IMR-90 (cell line): ENCODE data around the gene CCM2. TPM values are rescaled to one million over a fixed set of nuclear protein-coding genes. Genes with fewer than 3 reads are reported as not detected.

Experiments used
- ATAC-seq: fragments of 200-7000 bp; cut with Tn5 transposase; 2 replicates; pipeline ENCODE4 v1.9.1; 2020; ENCODE audit warnings: low read depth, mild to moderate bottlenecking, moderate library complexity
- BruUV-seq: library from RNA; stranded (reverse); fragments of 400-500 nt; replicated peaks from 2 replicates; lab custom pipeline; 2021; lab: Mats Ljungman, UMichigan
- CTCF ChIA-PET: fragments of 300-600 bp; formaldehyde crosslinking; extraction: SDS; loops from one replicate; lab custom pipeline; 2021; ENCODE audit warnings: antibody characterized with exemption; lab: Yijun Ruan, JAX
- POLR2A ChIA-PET: fragments of 300-600 bp; sonication (Branson Sonifier 250); formaldehyde crosslinking; loops from one replicate; lab custom pipeline; 2022; ENCODE audit warnings: antibody characterized with exemption; ENCODE audit not compliant: unreplicated experiment; lab: Charles Lee
- DNase-seq: peaks from one replicate; pipeline ENCODE4 v3.0.0; 2013
- H2AFZ ChIP-seq: replicated peaks from 2 replicates; pipeline ENCODE3; 2013; ENCODE audit warnings: low read length, mild to moderate bottlenecking; ENCODE audit not compliant: poor library complexity
- H2AK5ac ChIP-seq: 2 replicates; pipeline ENCODE4 v1.6.1; 2013; ENCODE audit warnings: low read depth, low read length, inconsistent platforms
- H2AK9ac ChIP-seq: replicated peaks from 2 replicates; pipeline ENCODE3; 2013; ENCODE audit warnings: mild to moderate bottlenecking, low read depth, low read length, moderate library complexity; ENCODE audit not compliant: poor library complexity
- H2BK120ac ChIP-seq: 2 replicates; pipeline ENCODE4 v1.6.1; 2013; ENCODE audit warnings: low read depth, low read length, inconsistent platforms
- H2BK15ac ChIP-seq: 3 replicates; pipeline ENCODE4 v1.6.1; 2013; ENCODE audit warnings: low read depth, low read length, inconsistent platforms
- H2BK20ac ChIP-seq: 2 replicates; pipeline ENCODE4 v1.6.1; 2013; ENCODE audit warnings: low read depth, mild to moderate bottlenecking, inconsistent platforms, low read length, moderate library complexity
- H2BK5ac ChIP-seq: 2 replicates; pipeline ENCODE4 v1.6.1; 2013; ENCODE audit warnings: mild to moderate bottlenecking, low read depth, low read length, inconsistent platforms; ENCODE audit not compliant: poor library complexity, severe bottlenecking
- H3K14ac ChIP-seq: replicated peaks from 2 replicates; pipeline ENCODE4 v1.6.1; 2013; ENCODE audit warnings: low read depth, low read length, inconsistent platforms
- H3K18ac ChIP-seq: 2 replicates; pipeline ENCODE4 v1.6.1; 2013; ENCODE audit warnings: low read depth, low read length, control low read depth
- H3K23ac ChIP-seq: 2 replicates; pipeline ENCODE4 v1.6.1; 2013; ENCODE audit warnings: low read depth, low read length, inconsistent platforms
- H3K27ac ChIP-seq: 2 replicates; pipeline ENCODE4 v1.5.1; 2013; ENCODE audit warnings: mild to moderate bottlenecking, control low read depth, low read length; ENCODE audit not compliant: insufficient read depth
- H3K27me3 ChIP-seq: 2 replicates; pipeline ENCODE4 v1.6.1; 2013; ENCODE audit warnings: low read length; ENCODE audit not compliant: control insufficient read depth, insufficient read depth
- H3K36me3 ChIP-seq: 2 replicates; pipeline ENCODE4 v1.6.1; 2013; ENCODE audit warnings: low read length, mixed read lengths; ENCODE audit not compliant: control insufficient read depth, insufficient read depth
- H3K4ac ChIP-seq: 2 replicates; pipeline ENCODE4 v1.6.1; 2013; ENCODE audit warnings: low read depth, low read length, inconsistent platforms
- H3K4me1 ChIP-seq: 2 replicates; pipeline ENCODE4 v1.6.1; 2013; ENCODE audit warnings: low read length, mixed read lengths; ENCODE audit not compliant: control insufficient read depth, insufficient read depth
- H3K4me2 ChIP-seq: 2 replicates; pipeline ENCODE4 v1.6.1; 2013; ENCODE audit warnings: low read depth, mild to moderate bottlenecking, control low read depth, low read length, moderate library complexity
- H3K4me3 ChIP-seq: 2 replicates; pipeline ENCODE4 v1.5.1; 2013; ENCODE audit warnings: low read depth, mild to moderate bottlenecking, control low read depth, low read length, moderate library complexity; ENCODE audit not compliant: insufficient read depth
- H3K56ac ChIP-seq: 2 replicates; pipeline ENCODE4 v1.6.1; 2013; ENCODE audit warnings: low read length, inconsistent platforms; ENCODE audit not compliant: insufficient read depth; ENCODE audit errors: extremely low read depth
- H3K79me1 ChIP-seq, 2 experiments: 2 replicates each; pipeline ENCODE4 v1.6.1; 2013; ENCODE audit warnings: low read length in 2 of 2, inconsistent platforms in 1 of 2, low read depth in 1 of 2
- H3K9ac ChIP-seq: 2 replicates; pipeline ENCODE4 v1.6.1; 2013; ENCODE audit warnings: low read depth, low read length, control low read depth
- H3K9me1 ChIP-seq: 2 replicates; pipeline ENCODE4 v1.6.1; 2013; ENCODE audit warnings: low read length, inconsistent platforms; ENCODE audit not compliant: insufficient read depth
- H3K9me3 ChIP-seq: 2 replicates; pipeline ENCODE4 v1.6.1; 2013; ENCODE audit warnings: low read length; ENCODE audit not compliant: control insufficient read depth, insufficient read depth
- H4K20me1 ChIP-seq: 2 replicates; pipeline ENCODE4 v1.6.1; 2013; ENCODE audit warnings: low read length, inconsistent platforms; ENCODE audit not compliant: insufficient read depth
- H4K5ac ChIP-seq: 2 replicates; pipeline ENCODE4 v1.6.1; 2013; ENCODE audit warnings: mild to moderate bottlenecking, low read depth, low read length, control low read depth
- H4K8ac ChIP-seq, 2 experiments: 2 replicates each; pipeline ENCODE4 v1.6.1; 2013; ENCODE audit warnings: low read depth in 2 of 2, low read length in 2 of 2, control low read depth in 1 of 2, inconsistent platforms in 1 of 2
- H4K91ac ChIP-seq: 2 replicates; pipeline ENCODE4 v1.6.1; 2013; ENCODE audit warnings: low read depth, low read length, inconsistent platforms; ENCODE audit not compliant: insufficient read depth
- CEBPB ChIP-seq: IDR thresholded peaks from 2 replicates; pipeline ENCODE4 v1.6.1; 2012; ENCODE audit warnings: low read depth, low read length, improper control_type of control experiment
- CHD1 ChIP-seq: IDR thresholded peaks from 2 replicates; pipeline ENCODE4 v1.6.1; 2012; ENCODE audit warnings: low read depth, low read length, improper control_type of control experiment
- CTCF ChIP-seq: conservative IDR thresholded peaks from 2 replicates; pipeline ENCODE4 v1.5.1; 2012; ENCODE audit warnings: mild to moderate bottlenecking, low read depth, low read length, improper control_type of control experiment
- ELK1 ChIP-seq: fragments of 150-350 bp; IDR thresholded peaks from 2 replicates; pipeline ENCODE4 v1.6.1; 2016; ENCODE audit warnings: low read depth, mild to moderate bottlenecking, low read length, moderate library complexity, borderline replicate concordance
- FOS ChIP-seq: fragments of 150-350 bp; IDR thresholded peaks from 2 replicates; pipeline ENCODE4 v1.6.1; 2016; ENCODE audit warnings: low read depth, low read length
- MAZ ChIP-seq: IDR thresholded peaks from 2 replicates; pipeline ENCODE4 v1.6.1; 2012; ENCODE audit warnings: low read depth, mild to moderate bottlenecking, low read length, improper control_type of control experiment, moderate library complexity, borderline replicate concordance
- MXI1 ChIP-seq: IDR thresholded peaks from 2 replicates; pipeline ENCODE4 v1.6.1; 2012; ENCODE audit warnings: low read depth, mild to moderate bottlenecking, low read length, moderate library complexity, borderline replicate concordance
- NFE2L2 ChIP-seq: fragments of 150-350 bp; IDR thresholded peaks from 2 replicates; pipeline ENCODE4 v1.6.1; 2016; ENCODE audit warnings: low read depth, mild to moderate bottlenecking, low read length
- POLR2A ChIP-seq: IDR thresholded peaks from 2 replicates; pipeline ENCODE4 v1.6.1; 2012; ENCODE audit warnings: mild to moderate bottlenecking, low read depth, low read length
- RAD21 ChIP-seq: IDR thresholded peaks from 2 replicates; pipeline ENCODE4 v1.6.1; 2012; ENCODE audit warnings: low read length, improper control_type of control experiment
- RCOR1 ChIP-seq: IDR thresholded peaks from 2 replicates; pipeline ENCODE4 v1.6.1; 2012; ENCODE audit warnings: mild to moderate bottlenecking, low read length, improper control_type of control experiment; ENCODE audit not compliant: insufficient replicate concordance
- RFX5 ChIP-seq: IDR thresholded peaks from 2 replicates; pipeline ENCODE4 v1.8.0; 2012; ENCODE audit warnings: low read depth, mild to moderate bottlenecking, low read length, moderate library complexity
- SMC3 ChIP-seq: fragments of 150-350 bp; IDR thresholded peaks from 2 replicates; pipeline ENCODE4 v1.6.1; 2016; ENCODE audit warnings: low read depth, mild to moderate bottlenecking, antibody characterized with exemption, low read length, moderate library complexity
- USF2 ChIP-seq: fragments of 150-350 bp; IDR thresholded peaks from 2 replicates; pipeline ENCODE4 v1.6.1; 2017; ENCODE audit warnings: mild to moderate bottlenecking, antibody characterized with exemption, low read length, low read depth
- WGBS, 2 experiments: methylation state at CpG; one replicate each; pipeline versions ENCODE4 v1.1.5 to v1.1.7; 2013; ENCODE audit warnings: missing lambda C conversion rate in 2 of 2; ENCODE audit not compliant: insufficient read length in 1 of 2; ENCODE audit errors: extremely low coverage in 2 of 2; 5-methylcytosine and 5-hydroxymethylcytosine counted together
- dilution Hi-C: fragments of 300-500 bp; cut with HindIII; formaldehyde crosslinking; loops from one replicate; pipeline ENCODE4 v1.14.3; 2018; ENCODE audit warnings: low sequenced_read_pairs; ENCODE audit not compliant: unreplicated experiment
- in situ Hi-C: fragments of 300-500 bp; cut with MboI; formaldehyde crosslinking; loops from 3 replicates; pipeline ENCODE4 v1.14.3; 2019; ENCODE audit warnings: low sequenced_read_pairs, inconsistent platforms, mixed read lengths
- intact Hi-C: fragments of 100-400 bp; cut with micrococcal nuclease; formaldehyde crosslinking; loops from 2 replicates; pipeline ENCODE4 v1.10.0; 2022
- polyA plus RNA-seq, 3 experiments: library from polyadenylated mRNA; depleted of rRNA; stranded (reverse); fragments of >200 nt; gene quantifications; 2 replicates each; pipeline ENCODE4 v1.2.3, GENCODE V29; 2012; ENCODE audit warnings: low replicate concordance in 1 of 3
- total RNA-seq: library from RNA; depleted of rRNA; stranded (reverse); fragments of >200 nt; gene quantifications from 2 replicates; pipeline ENCODE4 v1.2.3, GENCODE V29; 2012

CCM2 gene
- total and polyA plus RNA-seq, 2 of the 4 experiments (the other 2 are of a cell fraction), result 65.2 to 78.5 TPM

- Histone ChIP-seq H2BK20ac (no peak overlapping the region), H3K27ac (no peak overlapping the region), H3K4me2 (no peak overlapping the region), H3K18ac (no peak overlapping the region), H3K4me3 (no peak overlapping the region), H3K79me1 (peaks cover 30 to 34% of the 10 kb centered on the region in 2 experiments), H3K9me3 (no peaks in the 10 kb centered on the region), H3K27me3 (no peaks in the 10 kb centered on the region), H4K5ac (no peak overlapping the region), H2AFZ (no peak overlapping the region), H2BK120ac (no peak overlapping the region), H2AK5ac (no peak overlapping the region), H3K4me1 (peaks cover under 1% of the 10 kb centered on the region; the same call in 1 of the 2 replicates), H2BK5ac (no peak overlapping the region), H2AK9ac (no peak overlapping the region), H4K8ac (no peak overlapping the region), H3K56ac (no peak overlapping the region), H3K9me1 (no peaks in the 10 kb centered on the region; the same call in 1 of the 2 replicates), H4K20me1 (peaks cover 28% of the 10 kb centered on the region), H3K4ac (no peak overlapping the region), H3K14ac (no peak overlapping the region), H3K9ac (no peak overlapping the region), H4K91ac (no peak overlapping the region), H2BK15ac (no peak overlapping the region), H3K23ac (no peak overlapping the region), H3K36me3 (peaks cover 85% of the 10 kb centered on the region)
- dilution Hi-C loops (no loop called here), intact Hi-C loops (no loop called here), in situ Hi-C loops (no loop called here)
- BruUV-seq, result no TSS peak
- WGBS, 2 experiments, result 85% methylated on average over 3 of the region's 14 CpGs; no CpG with 5 or more reads in 1 of the 2 experiments
- ChIA-PET POLR2A (no interaction called here), CTCF (no interaction called here)
- ATAC-seq, result no peak
- DNase-seq, result no peak
- TF ChIP-seq CEBPB, result no peak
- no peak for TF ChIP-seq NFE2L2
- TF ChIP-seq FOS, result no peak
- TF ChIP-seq MXI1, result no peak
- no peak for TF ChIP-seq ELK1
- no peak for TF ChIP-seq CHD1
- TF ChIP-seq USF2, result no peak
- TF ChIP-seq RAD21, result no peak
- TF ChIP-seq RCOR1, result no peak
- TF ChIP-seq MAZ, result no peak
- TF ChIP-seq CTCF, result no peak
- no peak for TF ChIP-seq RFX5
- no peak for TF ChIP-seq SMC3
- no peak for TF ChIP-seq POLR2A
Measured at GRCh38 chr7:45102785-45103712, 103.0 kb downstream of the CCM2 start.
